IPS DF 19.7 (cell line): ENCODE results near the gene SMIM24.
"Not testable (repeated sequence)": the region's sequence is repeated elsewhere in the genome, so short reads cannot be mapped to it uniquely, and the experiment has no call there.

Experiments
- DNase-seq: peaks from one replicate; pipeline ENCODE4 v3.0.0-alpha.2; 2013; ENCODE audit warnings: low read depth, low spot score

SMIM24 gene

GRCh38 chr19:3455960-3456601, 24.2 kb downstream of the SMIM24 start:
- no peak for DNase-seq

- no peak for DNase-seq
These were observed 24.9 kb downstream of the SMIM24 start for GRCh38 chr19:3455393-3455955.

- no peak for DNase-seq
These were observed 25.5 kb downstream of the SMIM24 start for GRCh38 chr19:3454656-3455392.

- no peak for DNase-seq
These were observed 26.5 kb downstream of the SMIM24 start for GRCh38 chr19:3453840-3454239.

- not testable (repeated sequence) for DNase-seq
These were observed 27.4 kb downstream of the SMIM24 start for GRCh38 chr19:3452942-3453214.

GRCh38 chr19:3452171-3452941, 28.0 kb downstream of the SMIM24 start:
- no peak for DNase-seq

- DNase-seq = no peak
These were observed 28.9 kb downstream of the SMIM24 start for GRCh38 chr19:3451451-3451866.

- no peak for DNase-seq
These were observed 29.4 kb downstream of the SMIM24 start for GRCh38 chr19:3450796-3451411.

GRCh38 chr19:3448616-3449334, 31.6 kb downstream of the SMIM24 start:
- no peak for DNase-seq

GRCh38 chr19:3446657-3447056, 33.7 kb downstream of the SMIM24 start:
- DNase-seq = not testable (repeated sequence)

- DNase-seq = no peak
These were observed 35.6 kb downstream of the SMIM24 start for GRCh38 chr19:3444695-3445234.

- DNase-seq = no peak
These were observed 36.3 kb downstream of the SMIM24 start for GRCh38 chr19:3443840-3444694.

GRCh38 chr19:3442487-3443071, 37.7 kb downstream of the SMIM24 start:
- DNase-seq = no peak

- no peak for DNase-seq
These were observed 38.4 kb downstream of the SMIM24 start for GRCh38 chr19:3441986-3442329.

GRCh38 chr19:3441089-3441985, 39.0 kb downstream of the SMIM24 start:
- no peak for DNase-seq

GRCh38 chr19:3440082-3440481, 40.2 kb downstream of the SMIM24 start:
- DNase-seq = no peak

GRCh38 chr19:3434630-3435553, 45.4 kb downstream of the SMIM24 start:
- DNase-seq = peak; percentile 82
